Activated CD4-positive, alpha-beta T cell treated with anti-CD3 and anti-CD28 coated beads, Interleukin-2, amount 50 U/mL, for 1 hour (primary cell): ENCODE measurements around the gene SMARCC2.

Experiments
- DNase-seq: peaks from one replicate; pipeline ENCODE4 v3.0.0-alpha.2; 2020

SMARCC2 gene

DNA sequence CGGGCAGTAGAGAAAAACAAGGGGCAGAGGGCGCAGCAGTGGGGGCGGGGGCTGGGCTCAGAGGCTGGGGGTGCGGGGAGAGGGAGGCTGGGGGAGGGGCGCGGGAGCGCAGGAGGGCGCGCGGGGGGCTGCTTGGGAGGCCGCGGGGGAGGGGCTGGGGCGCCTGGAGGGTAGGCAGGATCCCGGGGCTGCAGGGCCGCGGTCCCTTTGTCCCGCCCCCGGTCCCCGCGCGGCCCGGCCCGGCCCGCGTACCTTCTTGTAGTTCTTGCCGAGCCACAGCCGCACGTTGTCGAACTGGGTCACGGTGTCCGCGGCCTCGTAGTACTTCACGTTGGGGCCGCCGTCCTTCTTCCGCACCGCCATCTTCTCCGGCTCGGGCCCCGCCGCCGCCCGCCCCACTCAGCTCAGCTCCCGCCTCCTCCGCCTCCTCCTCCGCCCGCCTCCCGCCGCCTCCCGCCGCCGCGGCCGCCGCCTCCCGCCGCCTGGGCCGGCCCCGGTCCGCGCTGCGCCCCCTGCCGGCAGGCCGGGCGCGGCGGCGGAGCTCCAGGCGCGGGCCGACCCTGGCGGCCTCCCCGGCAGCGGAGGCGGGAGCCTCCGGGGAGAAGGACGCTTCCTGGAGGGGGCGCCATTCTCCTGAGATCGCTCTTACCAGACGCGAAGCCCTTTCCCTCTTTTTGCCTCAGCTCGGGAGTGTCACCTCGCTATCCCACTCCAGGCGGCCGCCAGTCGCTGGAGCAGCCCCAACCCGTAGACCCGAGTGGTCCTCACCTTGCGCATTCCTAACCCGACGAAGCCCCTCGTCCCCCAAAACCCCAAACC is at the start of gene SMARCC2:
Gene SMARCC2 (minus strand): TSS at position 385 of the 819 bp plus-strand sequence. CDS start 22 bp downstream, at position 363.
- peak; percentile 79 for DNase-seq

DNA sequence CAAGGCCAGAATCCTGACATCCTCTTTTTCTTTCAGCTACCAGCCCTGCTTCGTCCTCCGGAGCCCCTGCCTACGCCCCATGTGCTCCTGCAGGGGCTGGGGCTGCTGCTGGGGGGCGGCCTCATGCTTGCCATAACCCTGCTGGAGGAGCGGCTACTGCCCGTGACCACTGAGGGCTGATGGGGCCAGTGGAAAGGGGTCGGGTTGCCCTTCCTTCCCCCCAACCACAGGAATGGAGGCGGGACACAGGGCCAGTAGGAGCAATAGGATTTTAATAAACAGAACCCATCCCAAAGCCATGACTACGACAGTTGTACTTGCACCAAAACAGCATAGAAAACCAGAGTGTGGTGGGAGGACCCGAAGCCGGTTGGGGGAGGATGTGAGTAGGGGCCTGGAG is 48.3 kb upstream of the SMARCC2 start:
- DNase-seq: no peak

DNA sequence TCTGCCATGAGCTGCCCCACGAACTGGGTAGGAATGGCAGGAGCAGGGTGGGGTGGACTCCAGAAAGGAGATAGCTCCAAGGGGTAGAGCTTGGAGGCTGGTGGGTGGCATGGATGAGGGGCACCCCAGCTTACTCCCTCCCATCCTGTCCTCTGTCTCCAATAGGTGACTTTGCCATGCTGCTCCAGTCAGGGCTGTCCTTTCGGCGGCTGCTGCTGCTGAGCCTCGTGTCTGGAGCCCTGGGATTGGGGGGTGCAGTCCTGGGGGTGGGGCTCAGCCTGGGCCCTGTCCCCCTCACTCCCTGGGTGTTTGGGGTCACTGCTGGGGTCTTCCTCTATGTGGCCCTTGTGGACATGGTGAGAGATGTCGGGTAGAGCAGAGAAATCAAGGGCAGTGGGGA is 47.7 kb upstream of the SMARCC2 start:
- DNase-seq: no peak

DNA sequence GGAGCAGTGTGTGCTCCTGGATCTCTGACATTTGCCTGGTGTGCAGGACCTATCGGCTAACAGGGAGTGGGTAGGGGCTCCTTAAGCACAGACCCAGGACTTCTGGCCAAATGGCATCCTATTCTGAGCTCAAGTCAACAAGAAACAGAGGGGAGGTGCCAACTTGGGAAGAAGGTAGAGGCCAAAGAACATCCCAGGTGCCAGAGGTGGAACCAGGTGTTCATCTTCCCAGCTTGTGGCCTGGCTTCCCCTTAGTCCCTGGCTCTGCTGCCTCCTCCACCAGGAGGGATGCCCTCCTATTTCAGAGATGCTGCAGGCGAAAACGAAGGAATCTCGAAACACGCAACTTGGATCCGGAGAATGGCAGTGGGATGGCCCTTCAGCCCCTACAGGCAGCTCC is 46.8 kb upstream of the SMARCC2 start:
- no peak for DNase-seq

DNA sequence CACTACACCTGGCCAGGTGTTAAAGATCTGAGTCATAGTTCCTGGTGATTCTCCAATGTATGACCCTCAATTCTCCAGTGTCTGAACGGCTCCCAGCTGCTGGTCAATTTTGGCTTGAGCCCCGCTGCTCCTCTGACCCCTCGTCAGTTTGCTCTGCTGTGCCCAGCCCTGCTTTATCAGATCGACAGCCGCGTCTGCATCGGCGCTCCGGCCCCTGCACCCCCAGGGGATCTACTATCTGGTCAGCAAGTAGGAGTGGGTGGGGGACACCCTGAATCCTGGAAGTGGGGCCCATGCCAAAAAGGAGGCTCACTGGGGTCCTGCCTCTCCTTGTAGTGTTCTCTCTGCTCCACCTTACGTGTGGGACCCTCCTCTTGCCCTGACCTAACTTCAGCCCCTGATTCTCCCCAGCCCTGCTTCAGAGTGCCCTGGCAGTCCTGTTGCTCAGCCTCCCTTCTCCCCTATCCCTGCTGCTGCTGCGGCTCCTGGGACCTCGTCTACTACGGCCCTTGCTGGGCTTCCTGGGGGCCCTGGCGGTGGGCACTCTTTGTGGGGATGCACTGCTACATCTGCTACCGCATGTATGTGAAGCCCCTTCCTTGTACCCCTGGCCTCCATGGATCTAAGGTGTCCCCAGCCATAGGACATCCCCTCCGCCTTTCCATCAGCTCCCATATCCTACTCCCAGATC is 45.6 kb upstream of the SMARCC2 start:
- DNase-seq: no peak

DNA sequence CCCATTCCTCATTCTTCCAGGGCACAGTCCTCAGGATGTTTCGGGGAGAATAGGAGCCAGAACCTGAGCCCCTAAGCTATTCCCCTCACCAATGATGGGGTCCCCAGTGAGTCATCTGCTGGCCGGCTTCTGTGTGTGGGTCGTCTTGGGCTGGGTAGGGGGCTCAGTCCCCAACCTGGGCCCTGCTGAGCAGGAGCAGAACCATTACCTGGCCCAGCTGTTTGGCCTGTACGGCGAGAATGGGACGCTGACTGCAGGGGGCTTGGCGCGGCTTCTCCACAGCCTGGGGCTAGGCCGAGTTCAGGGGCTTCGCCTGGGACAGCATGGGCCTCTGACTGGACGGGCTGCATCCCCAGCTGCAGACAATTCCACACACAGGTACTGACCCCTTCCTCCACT is 41.9 kb upstream of the SMARCC2 start:
- DNase-seq: no peak

DNA sequence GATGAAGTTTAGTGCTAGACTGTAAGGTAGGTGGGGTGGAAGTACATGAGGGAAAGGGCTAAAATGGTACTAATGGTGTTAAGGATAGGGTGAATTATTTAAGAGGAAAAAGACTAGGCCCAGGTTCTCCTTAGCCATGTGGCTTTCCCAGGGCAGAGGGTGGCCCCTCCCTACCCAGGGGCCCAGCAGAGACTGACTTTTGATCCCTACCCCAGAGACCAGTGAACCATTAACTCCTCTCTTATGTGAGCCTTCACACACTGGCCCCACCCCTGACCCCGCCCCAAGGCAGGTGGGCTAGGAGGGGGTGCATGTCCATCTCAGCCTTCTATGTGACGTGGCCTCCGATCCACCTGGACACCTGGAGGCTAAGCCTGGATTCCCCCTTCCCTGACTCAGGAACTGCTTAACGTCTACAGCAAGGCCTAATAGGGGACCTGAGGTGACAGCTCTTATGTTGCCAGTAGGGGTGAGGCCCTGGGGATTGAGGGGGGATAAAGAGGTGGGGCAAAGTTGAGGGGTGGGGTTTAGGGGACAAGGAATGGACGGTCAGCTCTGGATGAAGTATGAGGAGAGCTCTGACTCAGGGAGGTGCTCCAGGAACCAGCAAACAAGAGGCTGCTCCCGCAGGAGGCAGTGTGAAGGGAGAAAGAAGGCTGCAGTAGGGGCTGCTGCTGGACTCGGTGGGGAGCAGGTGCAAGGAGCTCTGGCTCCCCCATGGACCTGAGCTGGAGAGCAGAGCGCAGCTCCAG is 41.3 kb upstream of the SMARCC2 start:
- DNase-seq: no peak

DNA sequence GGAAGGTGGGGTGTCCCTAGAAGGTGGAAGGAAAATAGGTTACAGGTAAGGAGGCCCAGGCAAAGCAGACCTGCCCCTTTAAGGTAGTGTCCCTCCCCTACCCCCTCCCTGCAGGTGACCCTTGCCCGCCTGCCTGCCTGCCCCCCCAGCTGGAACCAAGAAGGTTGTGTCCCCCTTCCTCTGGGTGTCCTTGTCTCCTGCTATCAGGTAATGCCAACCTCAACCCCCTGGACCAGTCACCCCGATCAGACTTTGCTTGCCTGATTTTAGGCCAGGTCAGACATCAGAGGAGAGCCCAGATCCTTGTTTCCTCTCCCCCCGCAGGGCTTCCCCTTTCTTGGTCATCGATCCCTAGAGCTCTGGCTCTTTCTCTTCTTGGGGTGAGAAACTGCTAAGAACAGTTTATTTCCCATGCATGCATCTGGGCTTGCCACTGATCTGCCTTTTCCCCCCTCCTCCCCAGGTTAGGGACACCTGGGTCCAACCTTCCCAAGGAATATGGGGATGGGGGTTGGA is 40.7 kb upstream of the SMARCC2 start, which contains the start of gene SLC39A5:
Gene SLC39A5 (plus strand): TSS at position 136 of the 516 bp plus-strand sequence. CDS start 1,224 bp downstream, outside the sequence.
- DNase-seq: no peak

DNA sequence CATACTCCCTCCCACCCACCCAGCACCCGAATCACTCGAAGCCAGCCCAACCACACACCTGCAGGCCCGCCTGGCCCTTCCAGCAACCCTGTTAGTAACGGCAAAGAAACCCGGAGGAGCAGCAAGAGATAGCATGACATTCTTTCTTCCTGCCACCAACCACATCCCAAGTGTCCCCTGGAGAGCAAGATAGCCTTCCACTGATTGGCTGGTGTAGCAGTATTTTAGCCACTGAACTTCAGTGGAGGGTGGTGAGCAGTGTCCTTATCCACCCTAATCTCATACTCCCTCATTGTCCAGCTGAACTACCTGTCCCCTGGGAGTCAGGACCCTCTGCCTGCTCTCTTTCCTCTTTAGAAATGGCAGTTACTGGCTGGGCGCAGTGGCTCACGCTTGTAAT is 39.8 kb upstream of the SMARCC2 start:
- DNase-seq: no peak

DNA sequence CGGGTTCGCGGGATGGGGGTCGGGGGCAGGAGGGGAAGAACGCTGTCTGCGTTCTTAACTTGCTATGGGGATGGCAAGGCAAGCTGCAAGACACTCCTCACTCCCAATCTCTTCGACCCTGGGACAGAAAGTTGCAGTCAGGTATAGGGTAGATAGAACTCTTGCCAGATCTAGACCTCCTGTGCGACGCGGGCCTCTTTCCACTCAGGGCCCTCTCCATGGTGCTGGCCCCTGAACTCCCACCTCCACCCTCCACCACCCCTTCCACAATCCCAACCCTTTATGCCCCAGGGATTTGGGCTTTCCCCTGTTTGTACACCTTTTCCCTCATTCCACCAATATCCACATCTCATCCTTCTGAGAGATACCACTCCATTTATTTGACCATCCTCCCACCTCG is 35.7 kb upstream of the SMARCC2 start:
- DNase-seq: no peak

DNA sequence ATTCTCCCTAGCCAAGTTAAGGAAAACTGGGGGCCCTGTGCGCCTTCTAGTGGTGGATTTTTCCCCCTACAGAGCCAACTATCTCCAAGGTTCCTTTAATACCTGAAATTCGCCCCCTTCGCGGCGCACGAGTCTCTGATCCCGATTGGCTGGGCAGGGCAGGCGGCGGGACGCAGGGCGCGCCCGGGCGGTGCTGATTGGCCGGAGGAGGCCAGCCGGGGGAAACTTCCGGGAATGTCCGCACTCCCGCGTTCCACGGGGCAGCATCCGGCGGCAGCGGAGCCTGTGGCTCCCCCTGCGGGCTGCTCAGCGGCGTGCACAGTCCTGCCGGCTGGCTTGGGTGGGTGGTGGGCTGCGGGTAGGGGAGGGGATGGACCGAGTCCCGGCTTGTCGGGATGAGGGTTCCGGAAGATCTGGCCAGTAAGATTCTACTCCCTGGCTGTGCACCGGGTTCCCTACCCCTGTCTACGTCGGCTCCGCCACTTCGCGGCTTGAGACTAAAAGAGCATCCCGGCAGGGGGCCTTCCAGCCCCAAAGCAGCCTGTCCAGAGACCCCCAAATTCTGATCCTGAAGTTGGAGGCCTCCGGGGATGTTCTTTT is 34.9 kb upstream of the SMARCC2 start, which contains the start of gene NABP2:
Gene NABP2 (plus strand): TSS at position 241 of the 600 bp plus-strand sequence. CDS start 515 bp downstream, outside the sequence.
- peak; percentile 85 for DNase-seq

DNA sequence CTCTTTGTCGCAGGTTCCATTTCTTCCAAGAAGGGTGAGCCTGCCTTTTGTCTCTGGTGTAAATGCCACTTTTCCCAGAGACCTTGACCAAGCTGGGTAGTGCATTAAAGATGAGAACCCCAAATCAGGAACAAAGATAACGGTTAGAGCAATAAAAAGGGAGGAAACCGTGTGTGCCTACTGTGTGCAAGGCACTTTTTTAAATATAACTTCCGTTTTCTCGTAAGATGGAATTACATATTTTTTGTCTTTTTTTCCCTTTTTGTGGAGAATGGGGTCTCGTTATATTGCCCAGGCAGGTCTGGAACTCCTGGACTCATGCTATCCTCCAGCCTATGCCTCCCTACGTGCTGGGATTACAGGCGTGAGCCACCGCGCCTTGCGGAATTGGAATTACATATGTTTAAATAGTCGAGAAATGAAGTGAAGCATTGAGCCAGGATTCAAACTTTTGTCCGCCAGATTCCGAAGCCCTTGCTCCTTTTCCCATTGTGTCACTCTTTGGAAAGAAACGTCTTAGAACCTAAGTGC is 34.4 kb upstream of the SMARCC2 start:
- DNase-seq: no peak

DNA sequence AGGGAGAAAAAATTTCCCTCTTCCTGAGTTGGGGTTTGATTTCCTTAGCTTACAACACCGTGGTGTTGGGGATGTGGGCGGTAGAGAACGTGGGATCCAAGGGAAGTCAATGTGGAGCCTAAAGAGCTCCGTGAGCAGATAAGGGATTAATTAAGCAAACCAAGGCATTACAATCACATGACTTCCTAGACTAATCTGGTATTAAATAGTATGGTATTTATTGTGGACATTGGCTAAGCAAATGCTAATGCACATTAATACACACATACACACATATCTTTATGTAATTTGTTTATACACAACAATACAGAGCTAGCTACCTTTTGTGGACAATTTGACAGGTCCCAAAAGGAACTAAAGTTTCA is 33.2 kb upstream of the SMARCC2 start:
- no peak for DNase-seq

DNA sequence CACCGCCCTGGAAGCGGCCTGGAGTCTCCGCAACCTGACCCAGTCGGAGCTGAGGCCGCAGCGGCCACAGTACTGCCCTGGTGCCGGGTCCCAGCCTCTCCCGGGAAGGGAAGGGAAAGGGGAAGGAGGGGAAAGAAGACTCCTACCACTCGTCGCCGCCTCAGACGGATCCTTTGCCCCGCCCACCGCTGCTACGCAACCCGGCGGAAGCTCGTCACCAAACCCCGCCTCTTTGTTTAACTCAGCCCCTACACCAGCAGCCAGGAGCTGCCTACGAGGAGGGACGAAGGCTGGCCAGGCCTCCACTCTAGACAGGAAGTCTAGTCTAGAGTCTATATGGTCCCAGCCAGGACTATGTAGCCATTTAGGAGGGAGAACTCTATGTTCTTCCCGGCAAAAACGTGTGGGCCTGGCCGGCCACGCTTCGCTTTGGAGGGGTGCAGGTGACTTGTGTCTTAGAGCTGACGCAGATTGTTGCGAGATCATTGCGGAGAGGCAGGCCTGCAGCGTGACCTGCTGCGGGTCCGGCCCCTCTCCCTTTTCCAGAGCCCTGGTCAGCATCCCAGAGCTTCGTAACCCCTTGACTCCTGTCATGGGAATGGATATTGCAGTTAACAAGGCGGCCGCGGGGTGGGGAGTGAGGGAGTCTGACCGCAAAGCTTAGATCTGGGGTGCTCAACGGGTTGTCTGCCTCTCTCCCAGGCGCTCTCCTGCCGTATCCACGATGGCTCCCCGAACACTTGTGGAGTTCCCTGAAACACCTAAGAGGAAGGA is 32.7 kb upstream of the SMARCC2 start, which contains the start of gene RNF41:
Gene RNF41 (minus strand): TSS at position 166 of the 774 bp plus-strand sequence. CDS start 7,875 bp downstream, outside the sequence.
- DNase-seq: peak; percentile 91

DNA sequence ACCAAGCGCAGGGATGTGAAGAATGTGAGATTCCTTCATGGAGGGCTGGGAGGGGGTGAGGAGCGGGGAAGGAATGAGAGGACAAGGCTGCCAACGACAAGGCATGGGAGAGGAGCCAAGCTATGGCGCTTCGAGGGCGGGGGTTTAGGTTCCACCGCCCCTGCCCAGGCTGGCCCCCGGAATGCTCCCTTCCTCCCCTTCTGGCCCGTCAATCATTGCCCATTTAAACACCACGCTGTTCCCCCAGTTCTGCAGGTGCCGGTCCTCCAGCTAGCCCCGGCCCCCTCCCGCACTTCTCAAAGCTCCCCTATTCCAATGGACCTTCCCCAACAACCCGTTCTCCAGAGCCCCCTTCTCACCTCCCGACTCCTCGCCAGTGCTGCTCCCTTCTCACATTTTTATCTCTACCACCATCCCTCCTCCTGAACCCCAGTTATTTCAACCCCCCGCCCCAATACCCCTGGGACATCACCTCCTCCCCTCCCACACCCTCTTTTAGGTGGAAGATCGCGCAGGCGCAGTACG is 32.0 kb upstream of the SMARCC2 start:
- peak; percentile 5 for DNase-seq

DNA sequence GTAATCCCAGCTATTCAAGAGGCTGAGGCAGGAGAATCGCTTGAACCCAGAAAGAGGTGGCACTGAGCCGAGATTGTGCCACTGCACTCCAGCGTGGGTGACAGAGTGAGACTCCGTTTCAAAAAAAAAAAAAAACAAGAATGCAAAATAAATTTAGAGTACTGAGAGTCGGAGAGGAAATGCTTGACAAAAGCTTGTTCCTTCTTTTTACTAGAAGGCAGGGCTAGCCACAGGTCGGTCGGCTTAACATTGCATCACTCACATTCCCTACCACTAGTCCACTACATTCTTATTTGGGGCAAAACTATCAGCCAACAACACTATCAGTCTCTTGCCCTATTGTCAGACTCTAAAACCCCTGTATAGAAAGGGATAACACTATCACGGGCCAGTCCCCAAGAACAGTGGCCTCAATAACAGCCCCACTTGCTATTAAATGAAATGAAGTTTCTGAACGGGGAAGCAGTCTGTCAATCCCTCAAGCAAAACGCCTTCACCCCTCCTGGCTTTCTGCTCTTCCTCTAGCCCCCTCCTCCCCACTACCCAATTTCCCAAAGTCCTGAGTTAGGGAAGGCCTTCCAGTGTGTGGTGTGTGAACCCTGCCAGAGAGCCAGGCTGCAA is 31.4 kb upstream of the SMARCC2 start:
- no peak for DNase-seq

DNA sequence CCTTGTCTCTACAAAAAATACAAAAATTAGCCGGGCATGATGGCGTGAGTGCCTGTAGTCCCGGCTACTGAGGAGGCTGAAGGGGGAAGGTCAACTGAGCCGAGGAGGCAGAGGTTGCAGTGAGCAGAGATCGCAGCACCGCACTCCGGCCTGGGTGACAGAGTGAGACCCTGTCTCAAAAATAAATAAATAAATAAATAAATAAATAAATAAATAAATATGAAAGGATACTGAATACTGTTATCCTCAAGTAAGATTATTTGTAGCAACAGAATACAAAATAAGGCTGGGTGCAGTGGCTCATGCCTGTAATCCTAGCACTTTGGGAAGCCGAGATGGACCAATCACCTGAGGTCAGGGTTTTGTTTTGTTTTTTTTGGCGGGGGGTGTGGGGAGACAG is 30.6 kb upstream of the SMARCC2 start:
- DNase-seq: no peak

DNA sequence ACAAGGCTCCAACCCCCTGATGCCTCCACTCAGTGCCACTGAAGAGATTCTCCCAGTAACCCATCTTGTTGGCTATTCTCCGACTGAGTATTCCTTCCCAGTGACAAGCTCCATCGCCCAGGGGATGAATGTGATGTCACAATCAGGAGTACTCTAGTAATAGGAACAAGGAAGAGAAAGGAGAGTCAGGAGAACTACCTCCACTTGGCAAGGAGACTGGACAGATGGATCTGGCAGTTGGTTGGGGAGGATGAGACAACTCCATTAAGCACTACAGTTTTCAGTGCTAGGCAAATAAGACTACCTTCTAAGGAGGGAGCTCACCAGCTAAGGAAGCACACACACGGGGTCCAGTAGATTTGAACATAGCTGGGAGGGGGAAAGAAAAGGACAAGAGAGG is 27.2 kb upstream of the SMARCC2 start:
- DNase-seq: no peak

DNA sequence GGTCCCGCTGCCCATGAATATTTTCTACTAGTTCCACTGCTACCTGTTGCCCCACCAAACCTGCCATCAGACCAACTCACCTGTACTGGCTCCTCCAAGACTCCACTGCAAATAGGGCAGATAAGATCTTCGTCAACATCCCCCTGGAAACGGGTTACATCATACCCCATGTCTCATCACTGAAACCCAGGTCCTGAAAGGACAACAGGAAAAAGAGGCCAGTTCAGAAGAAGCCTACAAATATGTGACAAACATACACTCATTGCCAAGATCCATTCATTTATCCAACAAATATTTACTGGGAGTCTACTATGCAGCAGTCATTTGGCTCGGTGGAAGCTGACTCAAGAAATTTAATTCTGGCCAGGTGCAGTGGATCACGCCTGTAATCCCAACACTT is 24.6 kb upstream of the SMARCC2 start:
- DNase-seq: no peak

DNA sequence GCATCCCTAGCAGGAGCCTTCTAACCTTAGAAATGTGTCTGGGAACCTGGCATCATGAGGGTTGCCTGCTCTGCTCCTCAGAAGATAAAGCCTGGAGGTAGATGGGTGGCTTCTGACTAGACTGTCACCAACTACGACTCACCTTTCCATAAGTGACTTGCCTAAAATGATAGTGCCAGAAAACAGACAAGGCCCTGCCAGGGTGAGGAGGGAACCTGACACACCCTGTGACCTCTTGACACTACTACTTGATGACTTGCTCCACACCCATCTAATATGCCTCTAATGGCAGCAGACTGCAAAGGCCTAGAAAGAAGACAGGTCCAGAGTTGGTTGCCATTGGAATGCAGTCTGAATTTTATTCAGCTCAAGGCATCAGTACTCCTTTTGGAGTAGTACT is 23.1 kb upstream of the SMARCC2 start:
- no peak for DNase-seq

DNA sequence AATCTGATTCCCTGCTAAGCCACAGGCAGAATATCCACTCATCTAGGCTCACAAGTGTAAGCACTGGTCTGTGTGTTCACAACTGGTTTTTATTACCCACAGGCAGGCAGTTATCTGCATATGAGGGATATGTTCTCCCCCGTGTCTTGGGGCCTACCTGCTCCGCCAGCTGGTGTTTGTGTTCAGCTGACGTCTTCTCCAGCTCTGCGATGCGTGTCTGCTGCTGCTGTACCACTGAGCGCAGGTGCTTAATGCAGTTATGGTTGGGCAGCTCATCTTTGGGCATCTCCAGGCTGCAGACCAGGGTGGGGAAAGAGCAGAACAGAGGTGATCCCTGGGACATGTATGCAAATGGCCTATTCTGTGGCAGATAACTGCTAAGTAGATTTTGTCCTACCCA is 18.7 kb upstream of the SMARCC2 start:
- DNase-seq: no peak
